SU-DHL-6 (cell line): ENCODE results near the gene TREML4.

Experiments used
- H2AFZ ChIP-seq: fragments of 200-600 bp; sonication (generic); 2 replicates; pipeline ENCODE4 v1.6.1; 2014; ENCODE audit warnings: low read depth, mild to moderate bottlenecking, moderate library complexity, mixed read lengths, antibody characterized with exemption, low read length; ENCODE audit not compliant: severe bottlenecking
- H3F3A ChIP-seq: fragments of 200-600 bp; shearing (Covaris generic); 2 replicates; pipeline ENCODE4 v1.6.0; 2016; ENCODE audit warnings: antibody characterized with exemption, mild to moderate bottlenecking; ENCODE audit not compliant: insufficient read depth
- H3K27ac ChIP-seq: fragments of 200-600 bp; sonication (generic); 2 replicates; pipeline ENCODE4 v1.5.1; 2016; ENCODE audit warnings: low read depth, mild to moderate bottlenecking, low read length, moderate library complexity, mixed read lengths
- H3K27me3 ChIP-seq: fragments of 200-600 bp; sonication (generic), shearing (Covaris generic); 2 replicates; pipeline ENCODE4 v1.6.0; 2014; ENCODE audit warnings: mild to moderate bottlenecking, low read length
- H3K36me3 ChIP-seq: fragments of 200-600 bp; sonication (generic); 2 replicates; pipeline ENCODE4 v1.6.1; 2014; ENCODE audit warnings: mild to moderate bottlenecking, low read length, mixed read lengths
- H3K4me2 ChIP-seq: fragments of 300-600, 200-600 bp; shearing (Covaris generic), sonication (generic); 2 replicates; pipeline ENCODE4 v1.6.0; 2014; ENCODE audit warnings: low read length, low read depth, mild to moderate bottlenecking; ENCODE audit not compliant: poor library complexity, severe bottlenecking
- H3K4me3 ChIP-seq: fragments of 200-600 bp; sonication (generic); 2 replicates; pipeline ENCODE4 v1.5.1; 2014; ENCODE audit warnings: antibody characterized with exemption, low read length, mild to moderate bottlenecking, mixed read lengths; ENCODE audit not compliant: insufficient read depth, poor library complexity, severe bottlenecking
- H3K79me2 ChIP-seq: fragments of 200-600 bp; sonication (generic); 2 replicates; pipeline ENCODE4 v1.6.1; 2014; ENCODE audit warnings: mild to moderate bottlenecking, low read length, moderate library complexity; ENCODE audit not compliant: insufficient read depth
- H3K9ac ChIP-seq: fragments of 200-600 bp; sonication (generic); 2 replicates; pipeline ENCODE4 v1.7.0; 2014; ENCODE audit warnings: mild to moderate bottlenecking, low read length
- H3K9me2 ChIP-seq: fragments of 200-600 bp; sonication (generic); replicated peaks from 2 replicates; pipeline ENCODE4 v1.6.1; 2014; ENCODE audit warnings: low read length; ENCODE audit not compliant: insufficient read depth
- H3K9me3 ChIP-seq: fragments of 200-600 bp; sonication (generic); 2 replicates; pipeline ENCODE4 v1.6.1; 2014; ENCODE audit warnings: low read length, mixed read lengths; ENCODE audit not compliant: insufficient read depth
- H4K20me1 ChIP-seq: fragments of 200-600 bp; sonication (generic); 2 replicates; pipeline ENCODE4 v1.6.1; 2014; ENCODE audit warnings: low read depth, mild to moderate bottlenecking, antibody characterized with exemption, low read length, moderate library complexity, mixed read lengths
- CTCF ChIP-seq: fragments of 200-600 bp; sonication (generic); IDR thresholded peaks from one replicate; pipeline ENCODE4 v1.5.1; 2017; ENCODE audit warnings: antibody characterized with exemption, mild to moderate bottlenecking, low read length, moderate library complexity; ENCODE audit not compliant: insufficient read depth, poor library complexity, severe bottlenecking
- EZH2phosphoT487 ChIP-seq: fragments of 200-600 bp; sonication (generic), shearing (Covaris generic); conservative IDR thresholded peaks from 2 replicates; pipeline ENCODE4 v1.6.1; 2018; ENCODE audit warnings: mild to moderate bottlenecking, antibody characterized with exemption, low read length, moderate library complexity, mixed read lengths

The TREML4 gene

GRCh38 chr6:41284726-41285125 is 56.6 kb downstream of the TREML4 start:
- Histone ChIP-seq H3K9me2 (no peaks in the 10 kb centered on the region), H3K4me2 (no peak overlapping the region)

GRCh38 chr6:41286544-41287346 is 58.6 kb downstream of the TREML4 start, which contains the start of gene TREM1:
Gene TREM1, minus strand, starts transcription at chr6:41286682. Its CDS starts 27 bp downstream, at chr6:41286655.
- Histone ChIP-seq H3F3A (no peaks in the 10 kb centered on the region), H3K4me2 (no peak within 1 kb of the TSS), H3K27me3 (no peaks in the 10 kb centered on the region), H3K9me3 (no peaks in the 10 kb centered on the region), H3K79me2 (no peaks in the 10 kb centered on the region), H2AFZ (no peak within 1 kb of the TSS), H3K9ac (no peak within 1 kb of the TSS), H3K9me2 (no peaks in the 10 kb centered on the region), H3K4me3 (no peak within 1 kb of the TSS), H4K20me1 (no peaks in the 10 kb centered on the region), H3K36me3 (no peaks in the 10 kb centered on the region), H3K27ac (no peak within 1 kb of the TSS)
- TF ChIP-seq EZH2phosphoT487 (no peak), CTCF (no peak)

More at GRCh38 chr6:41284726-41285125, 56.6 kb downstream of the TREML4 start:
- H2AFZ ChIP-seq, result no peak overlapping the region
- no peaks in the 10 kb centered on the region for H3F3A ChIP-seq
- H3K79me2 ChIP-seq, result no peaks in the 10 kb centered on the region
- no peak overlapping the region for H3K9ac ChIP-seq
- TF ChIP-seq EZH2phosphoT487 (no peak), CTCF (no peak)
- no peaks in the 10 kb centered on the region for H4K20me1 ChIP-seq
- no peak overlapping the region for H3K27ac ChIP-seq
- H3K4me3 ChIP-seq, result no peak overlapping the region
- no peaks in the 10 kb centered on the region for H3K27me3 ChIP-seq
- no peaks in the 10 kb centered on the region for H3K36me3 ChIP-seq
- H3K9me3 ChIP-seq, result no peaks in the 10 kb centered on the region

- H3K4me2 ChIP-seq, result no peak overlapping the region
- no peaks in the 10 kb centered on the region for H3K9me3 ChIP-seq
- H3K9me2 ChIP-seq, result no peaks in the 10 kb centered on the region
- no peak overlapping the region for H3K27ac ChIP-seq
- no peaks in the 10 kb centered on the region for H3K27me3 ChIP-seq
- no peak overlapping the region for H3K4me3 ChIP-seq
- H3K79me2 ChIP-seq, result no peaks in the 10 kb centered on the region
- H3K9ac ChIP-seq, result no peak overlapping the region
- no peaks in the 10 kb centered on the region for H4K20me1 ChIP-seq
- H3F3A ChIP-seq, result no peaks in the 10 kb centered on the region
- H3K36me3 ChIP-seq, result no peaks in the 10 kb centered on the region
- no peak for TF ChIP-seq EZH2phosphoT487
- TF ChIP-seq CTCF, result no peak
- H2AFZ ChIP-seq, result no peak overlapping the region
These were observed 60.0 kb downstream of the TREML4 start for GRCh38 chr6:41288030-41288753.
